Measurements from ENCODE around the gene LEP.

The LEP gene

GRCh38 chr7:128240696-128241386 lies at the start of gene LEP:
Gene LEP (plus strand): TSS chr7:128241278. CDS start chr7:128252019, 10,741 bp downstream.
- Histone ChIP-seq H3K9me3 (ENCODE audit: control insufficient read depth, insufficient read depth, low read length) (0 out of 2 replicates have a peak, but pooled peaks cover 5% of the 10 kb centered on the region), H3K4me1 (ENCODE audit: control insufficient read depth, insufficient read depth, low read length) (no peaks in the 10 kb centered on the region), H3K36me3 (ENCODE audit: control insufficient read depth, insufficient read depth, low read length) (no peaks in the 10 kb centered on the region), H3K4me3 (ENCODE audit: low read depth, low read length) (no peak within 1 kb of the TSS), H3K27me3 (ENCODE audit: control insufficient read depth, insufficient read depth, low read length) (no peaks in the 10 kb centered on the region), H3K27ac (ENCODE audit: low read depth, low read length) (no peak within 1 kb of the TSS), H3K9ac (ENCODE audit: low read depth, low read length) (no peak within 1 kb of the TSS)

GRCh38 chr7:128192497-128193142 lies 48.5 kb upstream of the LEP start:
- Histone ChIP-seq H3K9ac (ENCODE audit: low read depth, low read length) (no peak overlapping the region), H3K27me3 (ENCODE audit: control insufficient read depth, insufficient read depth, low read length) (peaks cover 23% of the 10 kb centered on the region), H3K4me3 (ENCODE audit: low read depth, low read length) (no peak overlapping the region), H3K4me1 (ENCODE audit: control insufficient read depth, insufficient read depth, low read length) (peaks cover 12% of the 10 kb centered on the region), H3K9me3 (ENCODE audit: control insufficient read depth, insufficient read depth, low read length) (peaks cover 12% of the 10 kb centered on the region), H3K36me3 (ENCODE audit: control insufficient read depth, insufficient read depth, low read length) (no peaks in the 10 kb centered on the region), H3K27ac (ENCODE audit: low read depth, low read length) (no peak overlapping the region)

- Histone ChIP-seq H3K4me1 (ENCODE audit: control insufficient read depth, insufficient read depth, low read length) (peaks cover 12% of the 10 kb centered on the region), H3K9me3 (ENCODE audit: control insufficient read depth, insufficient read depth, low read length) (peaks cover 12% of the 10 kb centered on the region), H3K9ac (ENCODE audit: low read depth, low read length) (no peak overlapping the region), H3K27ac (ENCODE audit: low read depth, low read length) (no peak overlapping the region), H3K4me3 (ENCODE audit: low read depth, low read length) (no peak overlapping the region), H3K27me3 (ENCODE audit: control insufficient read depth, insufficient read depth, low read length) (peaks cover 24% of the 10 kb centered on the region), H3K36me3 (ENCODE audit: control insufficient read depth, insufficient read depth, low read length) (no peaks in the 10 kb centered on the region)
Measured at GRCh38 chr7:128194533-128195282, 46.4 kb upstream of the LEP start.

- Histone ChIP-seq H3K27ac (ENCODE audit: low read depth, low read length) (no peak overlapping the region), H3K4me1 (ENCODE audit: control insufficient read depth, insufficient read depth, low read length) (peaks cover 8% of the 10 kb centered on the region; the same call in 1 of the 2 replicates), H3K27me3 (ENCODE audit: control insufficient read depth, insufficient read depth, low read length) (peaks cover 33% of the 10 kb centered on the region), H3K4me3 (ENCODE audit: low read depth, low read length) (no peak overlapping the region), H3K9me3 (ENCODE audit: control insufficient read depth, insufficient read depth, low read length) (peaks cover 12% of the 10 kb centered on the region), H3K9ac (ENCODE audit: low read depth, low read length) (no peak overlapping the region), H3K36me3 (ENCODE audit: control insufficient read depth, insufficient read depth, low read length) (no peaks in the 10 kb centered on the region)
Measured at GRCh38 chr7:128197589-128197988, 43.5 kb upstream of the LEP start.

GRCh38 chr7:128197989-128198580 lies 43.0 kb upstream of the LEP start:
- Histone ChIP-seq H3K27ac (ENCODE audit: low read depth, low read length) (no peak overlapping the region), H3K4me1 (ENCODE audit: control insufficient read depth, insufficient read depth, low read length) (peaks cover 8% of the 10 kb centered on the region; the same call in 1 of the 2 replicates), H3K36me3 (ENCODE audit: control insufficient read depth, insufficient read depth, low read length) (no peaks in the 10 kb centered on the region), H3K27me3 (ENCODE audit: control insufficient read depth, insufficient read depth, low read length) (peaks cover 38% of the 10 kb centered on the region), H3K9me3 (ENCODE audit: control insufficient read depth, insufficient read depth, low read length) (peaks cover 12% of the 10 kb centered on the region), H3K4me3 (ENCODE audit: low read depth, low read length) (no peak overlapping the region), H3K9ac (ENCODE audit: low read depth, low read length) (no peak overlapping the region)

GRCh38 chr7:128200376-128200775 lies 40.7 kb upstream of the LEP start:
- Histone ChIP-seq H3K27ac (ENCODE audit: low read depth, low read length) (no peak overlapping the region), H3K27me3 (ENCODE audit: control insufficient read depth, insufficient read depth, low read length) (peaks cover 56% of the 10 kb centered on the region), H3K9me3 (ENCODE audit: control insufficient read depth, insufficient read depth, low read length) (no peaks in the 10 kb centered on the region), H3K9ac (ENCODE audit: low read depth, low read length) (no peak overlapping the region), H3K4me1 (ENCODE audit: control insufficient read depth, insufficient read depth, low read length) (peaks cover 8% of the 10 kb centered on the region; the same call in 1 of the 2 replicates), H3K36me3 (ENCODE audit: control insufficient read depth, insufficient read depth, low read length) (no peaks in the 10 kb centered on the region), H3K4me3 (ENCODE audit: low read depth, low read length) (no peak overlapping the region)

- peaks cover 8% of the 10 kb centered on the region; the same call in 1 of the 2 replicates for H3K4me1 ChIP-seq (ENCODE audit: control insufficient read depth, insufficient read depth, low read length)
- no peak overlapping the region for H3K9ac ChIP-seq (ENCODE audit: low read depth, low read length)
- H3K9me3 ChIP-seq (ENCODE audit: control insufficient read depth, insufficient read depth, low read length): no peaks in the 10 kb centered on the region
- H3K27ac ChIP-seq (ENCODE audit: low read depth, low read length): no peak overlapping the region
- peak overlapping the region; percentile 70 for H3K4me3 ChIP-seq (ENCODE audit: low read depth, low read length)
- peaks cover 60% of the 10 kb centered on the region for H3K27me3 ChIP-seq (ENCODE audit: control insufficient read depth, insufficient read depth, low read length)
- H3K36me3 ChIP-seq (ENCODE audit: control insufficient read depth, insufficient read depth, low read length): no peaks in the 10 kb centered on the region
Measured at GRCh38 chr7:128201067-128201689, 39.9 kb upstream of the LEP start.

GRCh38 chr7:128201690-128202085 lies 39.4 kb upstream of the LEP start:
- no peaks in the 10 kb centered on the region for H3K36me3 ChIP-seq (ENCODE audit: control insufficient read depth, insufficient read depth, low read length)
- no peak overlapping the region for H3K27ac ChIP-seq (ENCODE audit: low read depth, low read length)
- peak overlapping the region; percentile 70 for H3K4me3 ChIP-seq (ENCODE audit: low read depth, low read length)
- H3K9me3 ChIP-seq (ENCODE audit: control insufficient read depth, insufficient read depth, low read length): no peaks in the 10 kb centered on the region
- no peak overlapping the region for H3K9ac ChIP-seq (ENCODE audit: low read depth, low read length)
- peaks cover 8% of the 10 kb centered on the region; the same call in 1 of the 2 replicates for H3K4me1 ChIP-seq (ENCODE audit: control insufficient read depth, insufficient read depth, low read length)
- peaks cover 61% of the 10 kb centered on the region for H3K27me3 ChIP-seq (ENCODE audit: control insufficient read depth, insufficient read depth, low read length)

GRCh38 chr7:128202287-128202957 lies 38.7 kb upstream of the LEP start:
- Histone ChIP-seq H3K36me3 (ENCODE audit: control insufficient read depth, insufficient read depth, low read length) (no peaks in the 10 kb centered on the region), H3K4me1 (ENCODE audit: control insufficient read depth, insufficient read depth, low read length) (peaks cover 8% of the 10 kb centered on the region; the same call in 1 of the 2 replicates), H3K4me3 (ENCODE audit: low read depth, low read length) (no peak overlapping the region), H3K27me3 (ENCODE audit: control insufficient read depth, insufficient read depth, low read length) (peaks cover 63% of the 10 kb centered on the region), H3K9ac (ENCODE audit: low read depth, low read length) (no peak overlapping the region), H3K9me3 (ENCODE audit: control insufficient read depth, insufficient read depth, low read length) (no peaks in the 10 kb centered on the region), H3K27ac (ENCODE audit: low read depth, low read length) (no peak overlapping the region)

GRCh38 chr7:128203047-128203491 lies 38.0 kb upstream of the LEP start:
- H3K4me3 ChIP-seq (ENCODE audit: low read depth, low read length): no peak overlapping the region
- no peaks in the 10 kb centered on the region for H3K9me3 ChIP-seq (ENCODE audit: control insufficient read depth, insufficient read depth, low read length)
- H3K27me3 ChIP-seq (ENCODE audit: control insufficient read depth, insufficient read depth, low read length): peaks cover 63% of the 10 kb centered on the region
- no peaks in the 10 kb centered on the region for H3K36me3 ChIP-seq (ENCODE audit: control insufficient read depth, insufficient read depth, low read length)
- peaks cover 8% of the 10 kb centered on the region; the same call in 1 of the 2 replicates for H3K4me1 ChIP-seq (ENCODE audit: control insufficient read depth, insufficient read depth, low read length)
- no peak overlapping the region for H3K9ac ChIP-seq (ENCODE audit: low read depth, low read length)
- H3K27ac ChIP-seq (ENCODE audit: low read depth, low read length): no peak overlapping the region
